ENCODE measurements around the gene CLTA.

Gene CLTA

DNA sequence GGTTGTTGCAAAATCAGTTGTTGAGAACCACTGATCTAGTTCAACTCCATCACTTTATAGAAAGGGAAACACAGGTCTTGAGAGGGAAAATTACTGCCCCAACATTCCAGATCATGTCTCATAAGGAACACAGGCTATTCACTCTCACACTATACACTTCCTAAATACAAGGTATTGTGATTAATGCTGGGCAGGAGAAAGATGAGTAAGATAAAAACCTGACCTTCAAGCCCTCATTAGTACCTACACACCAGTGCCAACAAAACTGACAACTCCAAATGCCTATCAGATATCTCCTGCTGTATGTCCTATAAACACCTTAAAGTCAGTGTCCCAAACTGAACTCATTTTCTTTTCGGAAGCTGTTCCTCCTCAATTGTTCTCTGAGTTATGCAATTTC is 59.4 kb downstream of the CLTA start:
- TF ChIP-seq, protein P1, sequence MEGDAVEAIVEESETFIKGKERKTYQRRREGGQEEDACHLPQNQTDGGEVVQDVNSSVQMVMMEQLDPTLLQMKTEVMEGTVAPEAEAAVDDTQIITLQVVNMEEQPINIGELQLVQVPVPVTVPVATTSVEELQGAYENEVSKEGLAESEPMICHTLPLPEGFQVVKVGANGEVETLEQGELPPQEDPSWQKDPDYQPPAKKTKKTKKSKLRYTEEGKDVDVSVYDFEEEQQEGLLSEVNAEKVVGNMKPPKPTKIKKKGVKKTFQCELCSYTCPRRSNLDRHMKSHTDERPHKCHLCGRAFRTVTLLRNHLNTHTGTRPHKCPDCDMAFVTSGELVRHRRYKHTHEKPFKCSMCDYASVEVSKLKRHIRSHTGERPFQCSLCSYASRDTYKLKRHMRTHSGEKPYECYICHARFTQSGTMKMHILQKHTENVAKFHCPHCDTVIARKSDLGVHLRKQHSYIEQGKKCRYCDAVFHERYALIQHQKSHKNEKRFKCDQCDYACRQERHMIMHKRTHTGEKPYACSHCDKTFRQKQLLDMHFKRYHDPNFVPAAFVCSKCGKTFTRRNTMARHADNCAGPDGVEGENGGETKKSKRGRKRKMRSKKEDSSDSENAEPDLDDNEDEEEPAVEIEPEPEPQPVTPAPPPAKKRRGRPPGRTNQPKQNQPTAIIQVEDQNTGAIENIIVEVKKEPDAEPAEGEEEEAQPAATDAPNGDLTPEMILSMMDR (IDR thresholded peaks at IDR 0.05; ENCODE audit: control extremely low read depth, extremely low read depth, low read depth, missing control alignments), result no peak
- CTCF ChIA-PET, result interaction anchor here (1.0 to 4.3 kb wide), 5 partner anchors 15 to 78 kb away, joined by 3 to 57 read pairs (median 4); partner anchors contain the start of gene CLTA
- POLR2A ChIA-PET, result interaction anchor here (1.0 kb wide), 1 partner anchor 8 kb away, joined by 4 read pairs; the partner anchor contains the start of gene GNE
- DNase-seq (ENCODE audit: extremely low spot score), result no peak

DNA sequence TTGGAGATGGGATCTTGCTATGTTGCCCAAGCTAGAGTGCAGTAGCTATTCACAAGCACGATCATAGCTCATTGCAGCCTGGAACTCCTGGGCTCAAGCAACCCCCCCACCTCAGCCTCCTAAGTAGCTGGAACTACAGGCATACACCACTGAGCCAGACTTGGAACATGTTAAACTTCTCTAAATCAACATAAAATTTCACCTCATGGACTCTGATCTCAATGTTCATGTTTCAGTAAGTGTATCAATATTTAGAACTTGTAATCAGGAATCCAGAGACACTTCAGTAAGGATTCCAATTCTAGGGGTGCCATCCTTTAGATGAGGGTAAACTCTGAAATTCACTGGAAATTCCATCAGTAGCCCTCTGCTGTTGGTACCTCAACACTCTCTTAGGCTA is 60.7 kb downstream of the CLTA start:
- CTCF ChIA-PET, result no interaction called here

DNA sequence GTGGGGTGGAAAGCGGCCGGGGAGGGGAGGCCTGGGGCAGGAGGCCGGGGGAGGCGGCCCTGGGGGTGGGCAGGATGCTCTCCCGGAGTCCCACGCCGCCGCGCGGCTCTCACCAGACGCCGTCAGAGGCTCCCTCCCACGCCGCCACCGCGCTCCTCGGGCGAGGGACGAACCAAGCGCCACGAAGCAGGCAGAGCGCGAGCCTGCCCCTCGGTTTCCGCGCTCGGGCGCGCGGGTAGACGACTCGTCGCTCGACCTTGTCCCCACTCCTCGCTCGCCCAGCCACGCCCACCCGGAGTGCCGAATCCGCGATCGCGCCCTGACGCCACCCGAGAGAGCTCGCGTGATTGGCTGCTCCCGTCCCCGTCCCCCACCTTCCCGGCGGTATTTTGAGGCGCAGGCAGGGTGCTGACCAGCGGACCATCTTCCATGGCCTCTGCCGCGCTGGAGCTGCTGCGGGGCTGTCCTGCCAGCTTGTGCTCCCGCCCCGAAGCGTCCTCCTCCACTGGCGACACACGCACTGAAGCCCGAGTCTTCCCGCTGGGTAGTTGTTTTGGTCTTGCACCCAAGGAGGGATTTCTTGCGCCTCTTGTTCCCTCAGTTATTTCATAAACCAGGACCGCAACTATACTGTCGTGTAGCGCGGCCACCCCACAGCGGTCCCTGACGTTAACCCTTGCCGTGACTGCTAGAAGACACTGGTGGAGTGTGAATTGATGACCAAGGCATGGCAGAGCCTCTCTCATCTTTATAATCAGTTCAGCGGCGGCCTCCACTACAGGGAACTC is 67.7 kb downstream of the CLTA start, which contains the start of gene GNE:
GNE (minus strand) TSS at position 241 of the 788 bp plus-strand sequence. CDS start 9,093 bp downstream, outside the sequence.
- ChIA-PET CTCF (interaction anchor here (1.1 to 2.5 kb wide), 4 partner anchors 10 to 471 kb away, joined by 3 to 15 read pairs (median 5); no protein-coding TSS in a partner anchor), POLR2A (interaction anchor here (0.6 to 1.1 kb wide), 4 partner anchors 9 to 501 kb away, joined by 3 to 6 read pairs (median 4); partner anchors contain the start of gene CLTA)
- TF ChIP-seq, protein P1 (IDR thresholded peaks at IDR 0.05; ENCODE audit: control extremely low read depth, extremely low read depth, low read depth, missing control alignments), result no peak
- peak; percentile 95 for DNase-seq (ENCODE audit: extremely low spot score)

More for the DNA sequence above, 60.7 kb downstream of the CLTA start:
- POLR2A ChIA-PET, result interaction anchor here (0.6 kb wide), 1 partner anchor 21 kb away, joined by 6 read pairs; no protein-coding TSS in a partner anchor
- TF ChIP-seq, protein P1 (IDR thresholded peaks at IDR 0.05; ENCODE audit: control extremely low read depth, extremely low read depth, low read depth, missing control alignments), result no peak
- no peak for DNase-seq (ENCODE audit: extremely low spot score)

DNA sequence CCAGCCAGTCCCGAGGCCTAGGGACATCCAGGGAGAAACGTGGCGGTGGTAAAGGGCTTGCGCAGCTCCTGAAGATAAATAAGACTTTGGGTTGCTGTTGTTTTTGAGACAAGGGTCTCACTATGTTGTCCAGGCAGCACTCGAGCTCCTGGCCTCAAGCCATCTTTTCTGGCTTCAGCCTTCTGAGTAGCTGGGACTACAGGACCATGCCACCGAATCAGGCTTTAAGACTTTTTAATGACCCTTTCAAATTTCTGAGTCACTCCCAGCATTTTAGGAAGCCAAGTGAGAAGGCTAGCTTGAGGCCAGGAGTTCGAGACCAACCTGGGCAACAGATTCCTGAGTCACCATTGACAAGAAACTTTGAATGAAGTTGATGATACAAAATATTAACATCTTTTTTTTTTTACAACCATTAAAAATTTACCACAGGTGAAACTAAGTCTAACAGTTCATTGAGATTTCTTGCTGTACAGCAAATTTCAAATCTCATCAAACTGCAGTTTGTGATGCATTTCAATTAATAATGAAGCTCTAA is 68.3 kb downstream of the CLTA start:
- TF ChIP-seq, protein P1 (IDR thresholded peaks at IDR 0.05; ENCODE audit: control extremely low read depth, extremely low read depth, low read depth, missing control alignments), result no peak
- ChIA-PET CTCF (interaction anchor here (1.1 to 2.5 kb wide), 3 partner anchors 11 to 470 kb away, joined by 4 to 15 read pairs (median 6); no protein-coding TSS in a partner anchor), POLR2A (interaction anchor here (0.8 to 1.1 kb wide), 2 partner anchors 10 to 69 kb away, joined by 4 to 6 read pairs; partner anchors contain the start of gene CLTA)
- DNase-seq (ENCODE audit: extremely low spot score), result no peak
